ENCODE measurements around the gene FGF3.

GRCh38 chr11:69828276-69828970 lies 9.2 kb upstream of the FGF3 start:
- TF ChIP-seq, protein P1, sequence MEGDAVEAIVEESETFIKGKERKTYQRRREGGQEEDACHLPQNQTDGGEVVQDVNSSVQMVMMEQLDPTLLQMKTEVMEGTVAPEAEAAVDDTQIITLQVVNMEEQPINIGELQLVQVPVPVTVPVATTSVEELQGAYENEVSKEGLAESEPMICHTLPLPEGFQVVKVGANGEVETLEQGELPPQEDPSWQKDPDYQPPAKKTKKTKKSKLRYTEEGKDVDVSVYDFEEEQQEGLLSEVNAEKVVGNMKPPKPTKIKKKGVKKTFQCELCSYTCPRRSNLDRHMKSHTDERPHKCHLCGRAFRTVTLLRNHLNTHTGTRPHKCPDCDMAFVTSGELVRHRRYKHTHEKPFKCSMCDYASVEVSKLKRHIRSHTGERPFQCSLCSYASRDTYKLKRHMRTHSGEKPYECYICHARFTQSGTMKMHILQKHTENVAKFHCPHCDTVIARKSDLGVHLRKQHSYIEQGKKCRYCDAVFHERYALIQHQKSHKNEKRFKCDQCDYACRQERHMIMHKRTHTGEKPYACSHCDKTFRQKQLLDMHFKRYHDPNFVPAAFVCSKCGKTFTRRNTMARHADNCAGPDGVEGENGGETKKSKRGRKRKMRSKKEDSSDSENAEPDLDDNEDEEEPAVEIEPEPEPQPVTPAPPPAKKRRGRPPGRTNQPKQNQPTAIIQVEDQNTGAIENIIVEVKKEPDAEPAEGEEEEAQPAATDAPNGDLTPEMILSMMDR (conservative IDR thresholded peaks at IDR 0.05) = no peak
- TF ChIP-seq ZFX (IDR thresholded peaks at IDR 0.05) = no peak

All from C4-2B (cell line).